Loucy (cell line): ENCODE data around the gene ACADL.

ENCODE experiments used
- CTCF ChIP-seq: fragments of 200-600 bp; sonication (generic); conservative IDR thresholded peaks from 2 replicates; pipeline ENCODE4 v1.5.1; 2014; ENCODE audit warnings: mild to moderate bottlenecking, antibody characterized with exemption, low read length
- EZH2phosphoT487 ChIP-seq: fragments of 200-600 bp; IDR thresholded peaks from 2 replicates; pipeline ENCODE4 v1.6.1; 2018; ENCODE audit warnings: antibody characterized with exemption, mild to moderate bottlenecking, moderate library complexity, borderline replicate concordance

- TF ChIP-seq CTCF (no peak), EZH2phosphoT487 (no peak)
Observed at GRCh38 chr2:210252699-210253606, 27.7 kb upstream of the ACADL start.
